GM18517 (cell line): ENCODE results near the gene PDCD1.
"Not testable (repeated sequence)": the region's sequence is repeated elsewhere in the genome, so short reads cannot be mapped to it uniquely, and the experiment has no call there.

Source experiments
- ATAC-seq: cut with Tn5 transposase; IDR thresholded peaks from one replicate; pipeline ENCODE4 v1.9.1; 2021; ENCODE audit warnings: mild to moderate bottlenecking, moderate library complexity; ENCODE audit not compliant: unreplicated experiment

PDCD1 gene

DNA sequence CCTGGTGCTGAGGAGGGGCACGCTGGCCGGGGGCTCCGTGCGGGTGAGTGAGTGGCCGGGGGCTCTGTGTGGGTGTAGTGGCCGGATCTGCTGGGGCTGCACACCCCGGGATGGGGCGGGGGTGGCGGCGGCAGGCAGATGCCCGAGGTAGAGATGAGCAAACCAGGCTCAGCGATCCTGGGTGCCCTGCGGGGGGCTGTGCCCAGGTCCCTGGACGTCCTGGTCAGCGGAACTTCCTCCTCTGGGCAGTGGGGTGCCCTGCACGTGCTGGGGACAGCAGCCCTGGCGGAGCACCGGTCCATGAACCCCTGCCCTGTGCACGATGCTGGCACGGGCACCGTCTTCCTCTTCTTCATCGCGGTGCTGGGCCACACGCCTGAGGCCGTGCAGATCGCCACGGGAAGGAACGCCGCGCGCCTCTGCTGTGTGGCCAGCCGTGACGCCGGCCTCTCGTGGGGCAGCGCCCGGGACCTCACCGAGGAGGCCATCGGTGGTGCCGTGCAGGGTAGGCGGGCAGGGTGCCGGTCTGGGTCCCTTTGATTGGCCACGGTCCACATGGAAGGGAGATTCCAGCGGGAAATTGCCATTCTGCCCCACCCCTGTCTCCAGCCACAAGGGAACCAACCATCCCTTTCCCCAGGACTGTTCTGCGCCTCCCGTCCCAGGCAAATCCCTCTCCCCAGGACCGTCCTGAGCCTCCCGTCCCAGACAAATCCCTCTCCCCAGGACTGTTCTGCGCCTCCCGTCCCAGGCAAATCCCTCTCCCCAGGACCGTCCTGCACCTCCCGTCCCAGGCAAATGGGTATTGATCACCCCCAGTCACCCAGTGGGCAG, 43.8 kb downstream of the PDCD1 start:
- no peak for ATAC-seq

DNA sequence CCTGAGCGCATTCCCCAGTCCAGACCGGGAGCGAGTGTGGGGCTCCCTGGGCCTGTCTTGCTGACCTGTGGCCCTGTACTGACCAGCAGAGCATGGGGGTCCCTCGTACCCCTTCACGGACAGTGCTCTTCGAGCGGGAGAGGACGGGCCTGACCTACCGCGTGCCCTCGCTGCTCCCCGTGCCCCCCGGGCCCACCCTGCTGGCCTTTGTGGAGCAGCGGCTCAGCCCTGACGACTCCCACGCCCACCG, 44.4 kb downstream of the PDCD1 start:
- ATAC-seq, result no peak

GRCh38 chr2:241813644-241814392, 44.9 kb downstream of the PDCD1 start:
- no peak for ATAC-seq

DNA sequence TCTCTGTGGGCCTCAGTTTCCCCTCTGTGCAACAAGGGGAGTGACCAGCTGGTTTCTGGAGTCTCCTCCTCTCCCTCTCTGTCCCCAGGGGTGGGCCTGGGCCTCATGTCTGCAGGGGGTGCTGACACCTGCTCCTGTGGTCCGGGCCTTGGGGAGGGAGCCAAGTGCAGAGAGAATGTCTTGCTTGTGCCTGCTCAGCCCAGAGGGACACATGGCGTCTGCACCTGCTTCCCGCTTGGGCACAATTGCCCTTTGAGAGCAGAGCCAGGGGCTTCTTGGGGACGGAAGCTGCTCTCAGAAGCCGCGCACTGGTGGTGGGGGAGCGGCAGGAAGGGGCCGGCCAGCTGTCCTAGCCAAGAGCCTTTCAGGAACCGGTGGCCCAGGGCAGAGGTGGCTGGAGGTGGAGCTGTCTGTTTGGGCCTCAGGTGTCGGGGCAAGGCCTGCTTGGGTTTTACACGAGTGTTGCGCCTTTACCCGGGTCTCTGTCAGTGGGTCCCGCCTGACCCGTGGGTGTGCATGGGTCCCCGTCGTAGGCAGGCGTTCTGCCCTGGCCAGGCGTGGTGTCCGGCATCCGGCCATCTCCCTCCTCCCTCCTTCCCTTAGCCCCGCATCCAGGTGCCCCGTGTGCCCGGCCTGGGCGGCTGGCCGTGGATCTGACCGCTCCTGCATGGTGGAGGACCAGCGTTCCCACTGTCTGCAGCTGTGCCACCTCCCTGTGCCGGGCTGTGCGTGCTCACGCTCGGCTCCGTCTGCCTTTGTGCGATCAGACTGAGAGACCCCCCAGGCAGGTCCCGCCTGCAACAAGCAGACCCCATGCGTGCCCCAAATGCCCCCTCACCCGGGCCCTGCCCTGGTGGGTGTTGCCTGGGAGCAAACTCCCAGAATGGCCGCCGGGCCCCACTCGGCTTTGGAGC, 45.7 kb downstream of the PDCD1 start:
- no peak for ATAC-seq

DNA sequence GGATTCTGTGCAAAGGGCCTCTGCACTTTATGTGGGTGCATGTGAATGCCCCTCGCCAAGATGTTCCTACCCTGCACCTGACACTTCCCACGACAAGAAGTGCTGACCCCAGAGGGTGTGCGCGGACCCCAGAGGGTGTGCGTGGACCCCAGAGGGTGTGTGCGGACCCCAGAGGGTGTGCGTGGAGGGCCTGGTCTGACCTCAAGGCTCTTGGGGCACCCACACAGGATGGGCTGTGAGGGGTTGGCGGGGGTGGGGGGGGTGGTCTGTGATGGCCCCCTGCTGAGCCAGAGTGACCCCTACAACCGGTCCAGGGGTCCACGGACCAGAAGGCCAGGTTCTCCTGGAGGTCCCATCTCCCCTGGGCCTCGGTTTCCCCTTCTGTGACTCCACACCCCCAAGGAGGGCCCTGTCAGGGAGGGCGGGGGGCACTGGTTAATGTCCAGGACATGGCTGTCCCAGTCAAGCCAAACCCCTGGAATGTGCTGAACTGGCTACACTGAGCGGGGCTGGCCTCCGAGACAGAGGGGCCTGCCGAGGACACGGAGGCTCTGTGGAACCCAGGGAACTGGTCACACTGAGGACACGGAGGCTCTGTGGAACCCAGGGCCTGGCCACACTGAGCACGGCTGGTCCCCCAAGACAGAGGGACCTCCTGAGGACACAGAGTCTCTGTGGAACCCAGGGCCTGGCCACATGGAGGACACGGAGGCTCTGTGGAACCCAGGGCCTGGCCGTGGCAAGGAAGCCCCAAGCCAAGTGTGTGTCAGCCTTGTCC, 46.6 kb downstream of the PDCD1 start:
- no peak for ATAC-seq

DNA sequence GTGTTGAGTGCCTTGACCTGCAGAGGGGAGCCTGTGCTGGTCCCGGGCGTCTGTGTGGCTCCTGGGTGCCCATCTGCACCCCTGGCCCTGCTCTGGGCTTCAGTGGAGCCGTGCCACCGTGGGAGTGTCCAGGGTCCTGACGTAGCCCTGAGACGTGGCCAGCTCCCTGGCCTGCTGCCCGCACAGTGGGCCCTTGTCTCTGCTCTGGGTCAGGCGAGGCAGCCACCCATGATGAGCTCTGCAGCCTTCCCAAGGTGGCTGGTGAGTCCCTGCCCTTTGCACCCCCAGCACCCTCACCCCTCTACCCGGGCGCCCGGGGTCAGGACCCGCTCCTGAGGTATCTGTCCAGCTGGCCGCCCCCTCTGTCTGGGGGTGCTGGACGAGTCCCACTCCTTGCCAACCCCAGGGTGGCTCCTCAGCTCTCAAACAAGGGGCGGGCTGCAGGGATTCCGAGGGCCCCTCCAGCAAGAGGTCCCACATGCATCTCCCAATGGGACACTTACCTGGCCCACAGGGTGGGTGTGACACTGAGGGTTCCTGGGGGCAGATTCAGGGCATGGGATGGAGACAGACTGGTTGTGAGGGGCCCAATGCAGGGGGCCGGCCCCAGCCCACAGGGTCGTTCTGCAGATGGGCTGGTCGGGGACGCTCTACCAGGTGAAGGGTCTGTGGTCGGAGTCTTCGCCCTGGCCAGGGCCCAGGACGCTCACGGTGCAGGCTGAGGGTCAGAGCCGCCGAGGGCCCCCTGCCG, 47.3 kb downstream of the PDCD1 start:
- no peak for ATAC-seq

DNA sequence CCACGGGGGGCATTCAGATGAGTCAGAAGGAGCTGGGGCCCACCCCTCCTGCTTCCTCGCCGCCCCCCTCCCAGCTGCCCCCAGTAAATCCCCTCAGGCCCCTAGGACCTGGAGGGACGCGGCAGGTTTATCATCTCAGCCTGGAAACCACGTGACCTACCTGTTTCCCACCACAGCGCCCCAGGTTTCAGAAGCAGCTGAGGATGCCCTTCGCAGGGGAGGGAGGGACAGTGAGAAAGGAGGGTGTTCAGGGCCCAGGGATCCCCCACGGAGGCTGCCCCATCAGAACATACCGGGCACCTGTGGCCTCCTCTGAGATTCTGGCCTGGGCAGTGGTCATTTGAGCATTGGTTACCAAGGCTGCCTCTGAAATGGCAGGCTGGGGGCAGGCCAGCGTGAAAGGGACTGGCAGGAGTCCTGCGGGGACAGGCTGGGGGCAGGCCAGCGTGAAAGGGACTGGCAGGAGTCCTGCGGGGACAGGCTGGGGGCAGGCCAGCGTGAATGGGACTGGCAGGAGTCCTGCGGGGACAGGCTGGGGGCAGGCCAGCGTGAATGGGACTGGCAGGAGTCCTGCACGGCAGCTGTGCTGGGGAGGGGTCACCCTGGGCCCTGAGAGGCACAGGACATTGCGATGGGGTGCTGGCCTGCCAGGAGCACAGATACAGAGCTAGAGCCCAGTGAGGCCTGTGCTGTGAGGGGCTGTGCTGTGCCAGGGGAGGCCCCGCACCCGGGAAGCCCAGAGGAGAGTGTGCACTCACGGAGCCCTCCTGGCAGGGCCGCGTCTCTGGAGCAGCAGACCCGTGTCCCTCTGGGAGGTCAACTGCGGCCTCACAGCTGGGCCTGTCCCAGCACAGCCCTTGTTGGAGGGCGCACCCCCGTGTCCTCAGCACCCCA, 48.1 kb downstream of the PDCD1 start:
- ATAC-seq, result no peak

DNA sequence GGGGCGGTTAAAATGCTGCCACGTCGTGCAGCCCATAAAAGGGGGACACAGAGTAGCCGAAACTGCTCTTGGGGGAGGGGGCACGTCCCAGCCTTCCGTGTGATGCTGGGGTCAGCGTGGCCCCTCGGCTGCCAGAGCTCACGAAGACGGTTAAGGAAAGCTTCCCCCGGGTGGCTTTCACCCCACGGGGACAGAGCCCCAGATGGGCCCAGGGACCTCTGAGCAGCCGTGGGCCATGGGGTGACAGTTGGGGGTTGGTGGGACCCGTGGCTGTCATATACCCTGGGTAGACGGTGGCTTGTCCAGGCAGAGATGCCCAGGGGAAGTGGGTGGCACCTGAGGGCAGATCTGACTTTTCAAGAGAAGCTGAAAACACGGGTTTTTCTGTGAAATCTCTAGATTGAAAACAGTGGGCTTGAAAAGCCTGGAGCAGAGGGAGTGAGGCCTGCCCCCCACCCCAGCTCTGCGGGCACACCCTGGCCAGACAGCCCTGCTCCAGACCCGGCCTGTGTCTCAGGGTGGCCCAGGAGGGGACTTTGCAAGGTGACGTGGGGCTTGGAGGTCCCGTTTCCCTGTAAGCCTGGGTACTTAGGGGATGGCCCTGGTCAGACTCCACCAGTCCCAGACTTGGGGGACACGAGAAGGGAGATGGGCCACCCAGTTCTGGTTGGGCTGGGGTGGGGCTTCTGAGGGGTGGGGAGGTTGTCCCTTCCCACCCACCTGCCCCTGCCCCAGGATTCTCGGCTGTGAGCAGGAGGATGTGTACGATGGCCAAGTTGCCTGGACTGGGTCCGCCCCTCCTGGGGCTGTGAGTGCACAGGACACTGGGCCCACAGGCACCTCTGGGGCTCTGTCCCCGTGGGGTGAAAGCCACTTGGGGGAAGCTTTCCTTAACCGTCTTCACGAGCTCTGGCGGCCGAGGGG, 49.0 kb downstream of the PDCD1 start:
- ATAC-seq, result no peak

DNA sequence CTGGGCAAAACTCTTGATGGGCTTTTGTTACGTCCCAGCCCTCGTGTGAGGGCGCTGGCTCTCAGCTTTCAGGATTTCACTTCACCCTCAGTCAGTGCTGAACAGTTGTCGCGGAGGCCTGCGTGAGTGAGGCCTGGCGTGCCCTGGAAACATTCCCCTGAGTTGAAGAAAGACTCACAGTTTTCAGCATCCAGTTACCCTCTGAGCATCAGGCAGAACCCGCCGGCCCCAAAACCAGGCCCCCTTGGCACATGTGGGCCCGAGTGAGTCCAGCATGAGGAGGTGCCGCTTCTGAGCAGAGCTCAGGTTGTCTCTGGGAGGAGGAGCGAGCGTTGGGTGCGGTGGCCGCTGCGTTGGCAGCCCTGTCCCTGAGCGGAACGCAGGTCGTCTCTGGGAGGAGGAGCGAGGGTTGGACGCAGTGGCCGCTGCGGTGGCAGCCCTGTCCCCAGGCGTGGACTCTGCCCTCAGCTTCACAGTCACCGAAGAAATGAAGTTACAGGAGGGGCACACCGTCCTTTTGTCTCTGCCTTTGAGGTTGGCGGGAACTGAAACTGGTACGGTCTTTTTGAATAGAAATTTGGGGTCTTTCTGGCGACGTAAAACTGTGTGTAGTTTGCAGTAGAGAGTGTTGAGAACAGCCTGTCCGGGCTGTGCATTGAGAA, 49.8 kb downstream of the PDCD1 start, which contains the start of gene NEU4:
Gene NEU4 (plus strand): TSS at position 473 of the 662 bp plus-strand sequence. CDS start 5,292 bp downstream, outside the sequence.
- no peak for ATAC-seq

- no peak for ATAC-seq
Observed at GRCh38 chr2:241808051-241808720, 50.5 kb downstream of the PDCD1 start.

- not testable (repeated sequence) for ATAC-seq
Observed at GRCh38 chr2:241806217-241806616, 52.5 kb downstream of the PDCD1 start.

GRCh38 chr2:241804326-241805229, 54.1 kb downstream of the PDCD1 start:
- no peak for ATAC-seq

DNA sequence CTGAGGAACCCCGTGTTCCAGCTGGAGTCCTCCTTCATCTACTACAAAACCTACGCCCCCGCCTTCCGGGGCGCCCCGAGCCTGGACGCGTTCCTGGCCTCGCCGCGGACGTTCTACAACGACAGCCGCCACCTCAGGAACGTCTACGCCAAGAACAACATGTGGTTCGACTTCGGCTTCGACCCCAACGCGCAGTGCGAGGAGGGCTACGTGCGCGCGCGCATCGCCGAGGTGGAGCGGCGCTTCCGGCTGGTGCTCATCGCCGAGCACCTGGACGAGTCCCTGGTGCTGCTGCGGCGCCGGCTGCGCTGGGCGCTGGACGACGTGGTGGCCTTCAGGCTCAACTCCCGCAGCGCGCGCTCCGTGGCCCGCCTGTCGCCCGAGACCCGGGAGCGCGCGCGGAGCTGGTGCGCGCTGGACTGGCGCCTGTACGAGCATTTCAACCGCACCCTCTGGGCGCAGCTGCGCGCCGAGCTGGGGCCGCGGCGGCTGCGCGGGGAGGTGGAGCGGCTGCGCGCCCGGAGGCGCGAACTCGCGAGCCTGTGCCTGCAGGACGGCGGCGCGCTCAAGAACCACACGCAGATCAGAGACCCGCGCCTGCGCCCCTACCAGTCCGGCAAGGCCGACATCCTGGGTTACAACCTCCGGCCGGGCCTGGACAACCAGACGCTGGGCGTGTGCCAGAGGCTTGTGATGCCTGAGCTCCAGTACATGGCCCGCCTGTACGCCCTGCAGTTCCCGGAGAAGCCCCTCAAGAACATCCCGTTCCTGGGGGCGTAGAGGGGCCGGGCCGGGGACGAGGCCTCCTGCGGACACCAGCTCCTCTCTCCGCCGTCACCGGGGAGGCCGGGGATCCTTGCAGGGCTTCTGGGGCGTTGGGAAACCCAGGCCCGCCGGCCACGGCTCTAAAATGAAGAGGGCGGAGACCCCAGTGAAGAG, 55.0 kb downstream of the PDCD1 start:
- no peak for ATAC-seq

- no peak for ATAC-seq
Observed at GRCh38 chr2:241802421-241803318, 56.0 kb downstream of the PDCD1 start.
